T47D (cell line): ENCODE measurements around the gene ZBED6.
"Not testable (repeated sequence)": the region's sequence is repeated elsewhere in the genome, so short reads cannot be mapped to it uniquely, and the experiment has no call there.

ENCODE experiments used
- DNase-seq, 2 experiments: peaks; one replicate each; pipeline versions ENCODE4 v3.0.0 to v3.0.0-alpha.2; 2011 to 2012; ENCODE audit warnings: low read depth in 1 of 2, low spot score in 1 of 2
- JUND ChIP-seq: IDR thresholded peaks from 2 replicates; pipeline ENCODE4 v1.6.1; 2012; ENCODE audit warnings: low read depth
- in situ Hi-C: cut with HindIII; loops from 2 replicates; pipeline ENCODE4 v1.10.0; 2016; ENCODE audit warnings: low sequenced_read_pairs, low pct_unique_long_range_greater_than_20kb

The ZBED6 gene

DNA sequence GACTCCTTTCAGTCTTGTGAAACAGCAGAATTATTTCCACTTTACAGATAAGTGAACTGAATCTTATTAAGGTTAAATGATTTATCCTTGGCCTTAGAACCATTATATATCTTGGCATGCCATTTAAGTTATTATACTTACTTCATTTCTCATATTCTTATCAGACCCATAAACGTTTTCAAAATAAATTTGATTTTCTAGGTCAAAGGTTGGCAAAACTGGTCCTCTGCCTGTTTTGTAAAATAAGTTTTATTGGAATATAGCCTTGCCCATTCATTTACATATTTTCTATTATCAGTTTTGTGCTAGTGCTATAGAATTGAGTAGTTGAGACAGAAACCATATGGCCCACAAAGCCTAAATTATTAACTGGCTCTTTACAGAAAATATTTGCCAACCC is 33.1 kb downstream of the ZBED6 start:
- DNase-seq: no peak
- in situ Hi-C loops: no loop called here
- no peak for TF ChIP-seq JUND

- in situ Hi-C loops, DNase-seq: not testable (repeated sequence)
Measured at GRCh38 chr1:203829247-203829646, 33.8 kb downstream of the ZBED6 start.

GRCh38 chr1:203835476-203835875 is 40.1 kb downstream of the ZBED6 start:
- DNase-seq: peak in 1 of 2 experiments; percentile 23
- in situ Hi-C loops: no loop called here
- TF ChIP-seq JUND: no peak

GRCh38 chr1:203839081-203839480 is 43.7 kb downstream of the ZBED6 start:
- in situ Hi-C loops: no loop called here
- no peak for TF ChIP-seq JUND

DNA sequence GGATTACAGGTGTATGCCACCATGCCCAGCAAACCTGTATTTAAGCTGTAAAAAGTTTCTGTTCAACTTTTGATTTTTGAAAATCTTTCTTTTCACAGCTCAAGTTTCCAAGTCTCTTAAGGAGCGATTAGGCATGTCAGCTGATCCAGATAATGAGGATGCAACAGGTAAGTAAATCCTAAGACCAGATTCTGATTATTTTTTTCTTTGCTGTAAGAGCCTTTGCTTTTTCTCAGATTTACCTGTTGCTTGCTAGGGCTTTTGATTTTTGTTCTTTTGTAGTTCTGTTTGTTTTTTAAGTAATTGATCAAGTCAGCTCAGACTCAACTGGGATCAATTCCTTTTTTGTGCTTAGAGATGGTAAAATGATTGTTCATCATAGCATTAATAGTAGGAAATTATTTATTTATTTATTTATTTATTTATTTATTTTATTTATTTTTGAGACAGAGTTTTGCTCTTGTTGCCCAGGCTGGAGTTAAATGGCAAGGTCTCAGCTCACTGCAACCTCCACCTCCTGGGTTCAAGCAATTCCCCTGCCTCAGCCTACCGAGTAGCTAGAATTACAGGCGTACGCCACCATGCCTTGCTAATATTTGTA is 44.9 kb downstream of the ZBED6 start:
- DNase-seq: no peak
- TF ChIP-seq JUND: no peak
- in situ Hi-C loops: no loop called here

More at GRCh38 chr1:203839081-203839480, 43.7 kb downstream of the ZBED6 start:
- peak in 1 of 2 experiments; percentile 58 for DNase-seq

DNA sequence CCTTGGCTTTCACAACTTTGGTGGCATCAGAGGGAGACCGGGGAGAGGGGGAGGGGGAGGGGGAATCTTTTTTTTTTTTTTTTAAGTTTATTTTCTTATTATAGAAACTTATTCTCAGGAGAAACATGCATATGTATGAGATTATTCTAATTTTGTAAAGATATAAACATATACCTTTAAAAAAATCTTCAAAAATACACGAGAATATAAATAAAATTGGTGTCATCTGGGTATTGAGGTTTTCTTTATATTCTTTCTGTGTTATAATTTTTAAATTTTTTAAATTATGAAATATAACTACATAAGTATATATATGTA is 47.1 kb downstream of the ZBED6 start:
- no peak for TF ChIP-seq JUND
- in situ Hi-C loops: no loop called here
- no peak for DNase-seq

DNA sequence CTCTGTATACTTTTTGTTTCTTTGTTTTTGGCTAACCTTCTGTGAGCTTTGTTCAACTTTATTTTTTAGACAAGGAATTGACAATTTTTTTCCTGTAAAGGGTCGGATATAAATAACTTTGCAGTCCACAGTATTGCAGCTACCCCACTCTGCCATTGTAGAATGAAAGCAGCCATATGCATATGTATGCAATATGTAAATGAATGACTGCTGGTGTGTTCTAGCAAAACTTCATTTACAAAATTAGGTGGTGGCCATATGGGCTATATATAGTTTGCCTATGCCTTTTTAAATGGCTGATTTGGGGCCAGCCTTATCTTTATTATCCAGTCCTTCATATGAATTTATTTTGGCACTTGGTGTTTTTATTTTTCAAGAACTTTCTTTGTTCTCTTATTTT is 48.0 kb downstream of the ZBED6 start:
- no peak for TF ChIP-seq JUND
- in situ Hi-C loops: no loop called here
- DNase-seq: no peak
